ENCODE measurements around the gene RNASET2.
A peak's percentile ranks its signal among the peaks of the same experiment; 100 is the strongest.
"Not testable (repeated sequence)": the region's sequence is repeated elsewhere in the genome, so short reads cannot be mapped to it uniquely, and the experiment has no call there.

RNASET2 gene

DNA sequence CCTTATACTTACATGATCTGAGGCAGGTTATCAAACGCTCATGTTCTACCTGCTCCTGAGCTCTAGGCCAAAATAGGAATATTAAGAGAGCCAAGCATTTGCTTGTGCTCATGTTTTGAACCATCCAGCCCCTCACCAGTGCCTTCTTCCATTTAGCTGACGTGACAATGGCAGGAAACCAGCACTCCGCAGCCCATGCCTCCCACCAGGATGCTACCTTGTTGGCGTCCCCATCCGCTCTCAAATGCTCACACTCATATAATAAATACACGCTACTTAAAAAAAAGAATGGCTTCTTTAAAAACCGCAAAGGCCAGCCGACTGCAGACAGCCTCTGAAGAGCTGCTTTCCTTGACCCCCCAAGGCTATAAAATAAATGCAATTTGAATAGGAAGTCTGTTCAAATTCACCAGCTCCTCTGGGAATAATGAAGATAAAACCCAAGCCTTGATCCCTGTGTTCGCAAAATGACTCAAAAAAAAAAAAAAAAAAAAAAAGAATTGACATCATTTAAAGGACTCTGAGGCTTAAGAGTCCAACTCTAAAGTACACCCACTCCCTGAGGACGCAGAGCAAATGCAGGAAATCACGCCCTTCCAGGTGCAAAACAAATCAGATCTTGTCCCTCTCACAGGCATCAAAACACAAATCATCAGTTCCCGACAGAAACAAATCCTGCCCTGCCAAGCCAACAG is 29.0 kb downstream of the RNASET2 start:
- no peak for DNase-seq

DNA sequence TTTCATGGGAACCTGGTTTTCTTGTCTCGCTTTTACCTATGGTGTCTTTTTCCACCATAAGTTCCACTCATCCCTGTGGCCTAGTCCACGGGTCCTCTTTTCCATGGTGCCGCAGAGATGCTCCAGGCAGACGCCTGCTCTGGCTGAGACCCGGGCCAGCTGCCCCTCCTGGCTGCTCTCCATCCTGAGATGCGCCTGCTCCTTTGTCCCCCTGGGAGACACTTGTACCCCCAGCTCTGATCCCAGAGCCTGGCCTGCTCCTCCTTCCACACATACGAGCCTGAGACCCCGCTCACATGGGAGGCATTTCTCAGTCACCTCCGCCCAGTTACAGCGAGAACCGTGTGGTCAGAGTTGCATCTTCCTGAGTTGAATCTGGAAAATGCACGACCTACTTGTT is 29.6 kb downstream of the RNASET2 start:
- no peak for DNase-seq

- DNase-seq: no peak
These were observed 31.0 kb downstream of the RNASET2 start for GRCh38 chr6:166925141-166925996.

DNA sequence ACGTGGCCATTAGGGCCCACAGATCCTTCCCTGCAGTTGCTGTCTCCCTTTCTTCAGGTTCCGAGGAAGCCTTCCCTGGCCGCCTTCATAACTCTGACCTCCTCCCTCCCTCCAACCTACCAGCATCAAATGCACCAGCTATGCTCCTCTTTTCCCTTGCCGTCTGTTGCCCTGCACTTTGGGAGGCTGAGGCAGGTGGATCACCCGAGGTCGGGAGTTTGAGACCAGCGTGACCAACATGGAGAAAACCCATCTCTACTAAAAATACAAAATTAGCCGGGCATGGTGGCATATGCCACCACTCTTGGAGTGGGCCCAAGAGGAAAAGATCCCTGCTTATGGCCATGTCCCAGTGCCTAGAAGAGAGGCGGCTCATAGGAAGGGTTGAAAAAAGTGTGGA is 31.8 kb downstream of the RNASET2 start:
- DNase-seq: no peak

- no peak for DNase-seq
These were observed 33.4 kb downstream of the RNASET2 start for GRCh38 chr6:166922937-166923336.

DNA sequence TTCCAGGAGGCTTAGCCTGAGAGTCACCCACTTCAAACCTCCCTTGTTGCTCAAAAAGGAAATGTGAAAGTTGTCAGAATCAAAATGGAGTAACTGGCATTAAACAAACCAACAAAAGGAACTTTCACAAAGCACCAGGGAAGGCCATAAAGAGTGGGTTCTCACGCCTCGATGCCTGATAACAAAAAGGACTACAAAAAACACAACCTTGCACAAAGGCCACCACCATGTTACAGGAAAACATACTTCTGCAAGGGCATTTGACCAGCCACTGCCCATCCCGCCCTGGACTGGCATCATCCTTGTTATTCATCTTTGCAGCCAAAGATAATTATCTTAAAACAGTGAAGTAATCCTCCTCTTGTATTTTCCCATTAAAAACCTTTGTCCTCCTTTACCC is 34.8 kb downstream of the RNASET2 start:
- DNase-seq: no peak

GRCh38 chr6:166916824-166917223 is 39.5 kb downstream of the RNASET2 start:
- DNase-seq: no peak

DNA sequence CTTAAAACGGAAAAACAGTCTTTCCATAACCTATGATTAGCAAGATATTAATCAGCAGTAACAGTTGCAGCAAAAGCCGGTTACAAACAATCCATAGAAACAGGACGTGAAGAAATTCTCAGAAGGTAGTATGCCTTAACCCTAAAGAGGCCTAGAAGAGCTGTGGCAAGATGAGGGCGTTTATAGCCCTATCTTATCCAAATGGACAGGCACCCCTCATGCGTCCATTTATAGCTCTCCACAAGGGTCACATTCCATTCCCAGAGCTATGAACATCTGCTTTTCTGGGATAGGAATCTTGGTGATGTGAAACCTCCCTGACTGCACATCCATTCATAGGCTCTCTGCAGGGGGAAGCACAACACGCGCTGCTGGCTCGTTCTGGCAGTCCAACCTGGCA is 40.9 kb downstream of the RNASET2 start:
- not testable (repeated sequence) for DNase-seq

GRCh38 chr6:166914952-166915351 is 41.4 kb downstream of the RNASET2 start:
- not testable (repeated sequence) for DNase-seq

DNA sequence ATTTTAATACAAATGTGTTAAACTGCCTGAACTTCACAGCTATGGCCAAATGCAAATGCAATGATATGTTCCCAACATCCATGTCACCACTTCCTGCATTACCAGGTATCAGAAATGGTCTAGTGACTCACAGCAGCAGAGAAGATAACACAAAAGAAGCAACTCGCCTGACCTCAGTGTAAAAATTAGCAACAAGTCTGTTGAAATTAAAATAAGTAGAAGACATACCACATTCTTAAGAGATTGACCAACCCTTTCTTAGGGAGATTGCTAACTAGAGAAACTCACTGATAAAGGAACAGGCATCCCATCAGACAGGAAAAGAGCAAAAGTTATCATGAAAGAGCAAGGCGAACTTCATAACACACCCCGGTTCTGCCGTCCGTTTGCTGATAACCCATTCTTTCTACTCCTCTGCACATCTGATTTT is 45.1 kb downstream of the RNASET2 start:
- no peak for DNase-seq

DNA sequence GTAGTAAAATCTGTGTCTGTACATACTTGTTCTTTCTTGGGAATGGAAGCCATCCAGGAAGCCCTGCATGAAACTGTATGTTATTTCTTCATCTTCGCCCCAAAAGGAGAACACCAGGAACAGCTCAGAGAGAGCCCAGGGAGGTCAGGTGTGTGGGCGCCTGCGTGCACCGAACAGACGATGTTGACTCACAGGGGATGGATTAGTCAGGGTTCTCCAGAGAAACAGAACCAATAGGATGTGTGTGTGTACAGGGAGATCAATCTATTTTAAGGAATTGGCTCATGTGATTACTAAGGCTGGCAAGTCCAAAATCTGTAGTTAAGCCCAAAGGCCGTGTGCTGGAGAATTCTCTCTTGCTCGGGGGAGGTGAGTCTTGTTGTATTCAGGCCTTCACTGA is 45.7 kb downstream of the RNASET2 start:
- DNase-seq: no peak

DNA sequence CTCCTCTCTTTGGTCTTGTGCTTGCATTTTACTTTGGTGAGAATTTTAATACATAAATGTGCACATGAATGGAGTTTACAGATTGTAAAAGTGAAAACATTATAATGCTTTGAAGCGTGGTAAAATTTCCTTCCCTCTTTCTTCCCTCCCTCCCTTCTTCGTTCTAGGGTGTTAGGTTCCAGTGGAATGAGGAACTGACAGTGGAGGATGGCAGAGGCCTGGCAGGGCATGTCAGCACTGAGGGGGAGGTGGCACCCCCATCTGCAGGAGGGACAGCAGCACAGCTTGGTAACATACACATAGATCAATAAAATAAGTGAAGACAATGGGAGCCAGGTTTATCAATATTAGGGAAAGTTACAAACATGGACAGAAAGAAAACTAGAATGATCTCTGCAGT is 47.5 kb downstream of the RNASET2 start:
- DNase-seq: no peak

DNA sequence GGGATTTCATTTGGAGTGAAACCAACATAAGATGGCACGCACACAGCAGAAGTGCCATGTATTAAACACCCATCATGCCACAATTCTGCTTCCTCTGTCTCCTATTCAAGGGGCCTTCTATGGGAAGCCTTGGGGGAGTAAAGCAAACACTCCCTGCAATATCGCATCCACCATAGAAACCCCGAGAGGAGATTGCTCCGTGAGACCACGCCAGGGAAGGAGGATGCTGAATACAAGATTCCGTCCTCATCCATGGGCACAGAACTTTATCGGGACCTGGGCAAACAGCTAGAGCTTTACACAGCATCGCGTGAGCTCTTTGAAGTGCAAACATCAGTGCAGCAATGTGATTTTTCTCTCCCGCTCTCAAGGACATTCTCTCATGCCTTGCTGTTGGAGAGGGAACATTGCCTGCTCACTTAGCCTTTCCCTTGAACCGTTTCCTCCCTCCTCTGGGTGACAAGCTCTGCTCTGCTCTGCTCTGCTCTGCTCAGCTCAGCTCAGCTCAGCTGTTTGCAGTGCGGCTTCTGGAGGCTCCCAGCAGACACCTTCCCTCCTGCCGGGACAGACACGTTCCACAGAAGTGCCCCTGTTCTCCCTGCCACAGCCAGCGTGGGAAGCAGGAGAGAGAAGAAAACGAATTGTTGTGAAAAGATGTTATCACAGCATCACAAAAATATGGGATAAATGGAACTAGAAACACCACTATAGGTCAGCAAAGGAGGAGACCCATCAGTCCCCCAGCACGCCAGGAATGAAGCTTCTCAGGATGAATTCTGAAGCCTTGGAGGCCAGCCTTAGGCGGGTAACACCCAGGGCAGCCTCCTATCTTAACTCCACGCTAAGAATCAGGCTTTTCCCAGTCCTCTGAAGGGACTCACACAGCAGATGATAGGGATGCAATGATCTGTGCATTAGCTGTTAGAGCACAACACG is 48.2 kb downstream of the RNASET2 start:
- no peak for DNase-seq

GRCh38 chr6:166907373-166907841 is 48.9 kb downstream of the RNASET2 start:
- DNase-seq: no peak

DNA sequence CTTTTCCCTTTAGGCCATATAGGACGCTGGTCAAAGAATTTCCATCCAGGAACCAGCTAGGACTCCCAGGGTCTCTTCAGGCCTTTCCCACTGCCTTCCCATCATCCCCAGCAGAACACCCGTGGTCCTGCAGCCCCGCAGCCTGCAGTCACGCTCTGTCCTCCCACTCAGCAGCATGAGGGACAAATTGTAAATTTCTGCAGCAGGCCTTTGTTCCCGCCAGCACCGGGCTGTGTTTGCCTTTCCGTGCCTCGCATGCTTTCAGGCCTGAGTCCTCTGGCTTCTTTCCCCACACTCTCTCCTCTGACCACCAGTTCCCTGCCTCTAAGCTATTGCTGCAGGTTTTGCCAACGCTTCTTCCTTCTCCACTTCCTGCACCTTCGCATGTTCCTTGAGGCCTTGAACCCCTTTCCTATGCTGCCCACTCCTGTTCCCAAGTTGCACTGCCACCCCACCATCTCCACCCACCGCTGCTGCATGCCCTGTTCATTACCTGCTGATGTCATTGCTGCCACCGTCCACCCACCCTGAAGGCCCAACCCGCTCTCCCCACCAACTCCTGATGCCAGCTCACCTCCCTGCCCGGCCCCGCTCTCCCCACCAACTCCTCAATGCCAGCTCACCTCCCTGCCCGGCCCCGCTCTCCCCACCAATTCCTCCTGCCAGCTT is 49.8 kb downstream of the RNASET2 start:
- no peak for DNase-seq

DNA sequence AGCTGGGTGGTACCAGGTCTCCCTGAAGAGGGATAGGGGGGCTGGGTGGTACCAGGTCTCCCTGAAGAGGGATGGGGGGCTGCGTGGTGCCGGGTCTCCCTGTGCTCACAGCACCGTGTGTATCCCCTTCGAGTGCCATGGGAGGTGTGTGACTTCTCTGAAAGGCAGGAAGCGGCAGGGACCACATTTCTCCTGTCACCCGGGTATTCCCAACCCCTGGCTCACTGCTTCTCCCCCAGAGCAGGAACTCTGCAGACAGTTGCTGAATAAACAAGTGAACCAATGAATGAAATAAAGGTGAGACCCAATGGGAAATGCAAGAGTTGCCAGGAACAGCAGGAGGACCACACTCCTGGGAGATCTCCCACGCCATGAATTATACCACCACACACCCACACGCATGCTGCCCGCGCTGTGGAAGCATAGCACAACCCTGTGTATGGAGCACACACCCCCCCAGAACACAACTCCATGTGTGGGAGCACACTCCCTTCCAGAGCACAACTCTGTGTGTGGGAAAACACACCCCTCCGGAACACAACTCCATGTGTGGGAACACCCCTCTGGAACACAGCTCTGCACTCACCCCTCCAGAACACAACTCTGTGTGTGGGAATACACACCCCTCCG is 50.7 kb downstream of the RNASET2 start:
- no peak for DNase-seq

GRCh38 chr6:166905013-166905412 is 51.3 kb downstream of the RNASET2 start:
- DNase-seq: no peak

DNA sequence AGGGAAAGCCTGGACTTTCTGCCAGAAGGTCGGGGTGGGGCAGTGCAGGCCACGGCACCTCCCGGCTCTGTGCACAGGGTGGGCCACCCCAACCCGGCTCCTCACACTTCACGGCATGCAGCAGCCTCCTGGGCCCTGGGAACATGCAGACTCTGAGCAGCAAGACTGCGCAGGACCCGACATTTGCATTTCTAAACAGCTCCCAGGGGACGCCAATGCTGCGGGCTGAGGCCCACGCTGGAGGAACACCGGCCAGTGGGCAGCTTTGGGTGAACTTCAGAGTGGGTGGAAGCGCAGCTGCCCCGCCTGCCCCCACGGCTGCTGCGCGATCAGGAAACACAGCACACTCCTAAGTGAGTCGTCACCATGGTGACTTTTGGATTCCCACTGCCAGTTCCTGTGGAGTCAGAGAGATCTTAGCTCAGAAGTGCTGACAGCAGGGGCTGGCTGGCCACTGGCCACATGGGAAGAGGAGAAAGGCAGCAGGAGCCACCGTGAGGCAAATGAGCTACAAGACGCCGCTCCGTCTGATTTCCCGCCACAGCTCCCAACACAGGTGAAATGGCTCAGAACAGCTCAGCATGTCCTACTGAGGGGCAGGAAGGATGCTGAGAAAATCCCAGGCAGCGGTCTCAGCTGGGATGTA is 52.1 kb downstream of the RNASET2 start:
- DNase-seq: peak in 4 of 14 donors; percentile 22 to 62 (median 30)

DNA sequence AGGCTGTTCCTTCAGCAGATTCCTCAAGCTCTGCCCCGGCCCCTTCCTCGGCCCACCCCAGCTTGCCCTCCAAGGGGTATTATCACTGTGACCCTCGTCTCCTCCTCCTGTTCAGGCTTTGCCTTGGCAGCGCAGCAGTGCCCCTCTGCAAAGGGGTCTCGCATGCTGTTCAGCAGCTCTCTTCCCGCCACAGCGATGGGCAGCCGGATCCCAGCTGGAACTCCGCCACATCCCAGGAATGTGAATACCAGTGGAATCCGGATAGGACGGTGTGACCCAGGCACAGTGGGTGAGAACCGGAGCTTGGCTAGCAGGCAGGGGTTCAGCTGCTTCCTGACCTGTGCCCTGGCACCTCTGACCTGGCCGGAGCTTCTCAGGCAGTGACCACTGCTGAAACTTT is 52.9 kb downstream of the RNASET2 start:
- no peak for DNase-seq

DNA sequence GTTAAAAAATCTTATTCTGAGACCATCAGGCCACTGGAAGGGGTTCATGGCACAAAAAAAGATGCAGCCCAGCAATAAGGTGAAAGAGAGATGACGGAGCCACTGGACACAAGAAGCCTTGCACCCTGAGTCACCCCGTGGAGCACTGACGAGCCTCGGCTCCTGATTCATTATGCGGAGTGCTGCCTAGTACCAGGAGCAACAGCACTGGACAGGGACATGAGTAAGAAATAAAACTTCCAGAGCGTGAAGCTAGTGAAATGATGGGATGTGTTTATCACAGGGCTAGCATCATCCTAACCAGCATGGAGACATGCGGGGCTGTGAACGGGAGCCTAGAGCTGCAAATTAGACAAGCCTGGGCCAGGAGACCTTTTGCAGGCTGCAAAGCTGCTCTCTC is 53.3 kb downstream of the RNASET2 start:
- DNase-seq: no peak

DNA sequence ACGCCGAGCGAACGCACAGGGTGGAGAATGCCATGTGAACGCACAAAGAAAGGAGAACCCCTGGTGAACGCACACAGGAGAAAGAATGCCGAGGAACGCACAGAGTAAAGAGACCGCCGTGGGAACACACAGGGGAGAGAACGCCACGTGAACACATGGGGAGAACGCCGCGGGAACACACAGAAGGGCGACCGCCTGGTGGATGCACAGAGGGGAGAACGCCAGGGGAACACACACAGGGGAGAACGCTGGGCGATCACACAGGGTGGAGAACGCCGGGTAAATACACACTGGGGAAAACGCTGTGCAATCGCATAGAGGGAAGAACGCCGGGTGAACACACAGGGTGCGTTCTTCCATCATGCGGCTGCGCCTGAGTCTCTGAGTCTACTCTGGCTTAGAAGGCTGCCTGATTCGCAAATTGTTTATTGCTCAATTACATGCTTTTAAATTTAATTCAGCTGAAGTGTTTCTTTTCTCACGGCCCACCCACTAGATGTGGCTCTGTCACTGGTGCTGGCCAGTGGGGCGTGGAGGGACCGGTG is 54.1 kb downstream of the RNASET2 start:
- DNase-seq: no peak

Measured in C1 segment of cervical spinal cord (tissue), 14 donors.